Psoas muscle (tissue), 8 donors: Measurements from ENCODE around the gene BANF2. TPM values are rescaled to one million over a fixed set of nuclear protein-coding genes. Genes with fewer than 3 reads are reported as not detected.

Experiments used
- ATAC-seq, 4 donors: fragments of 200-7000 bp; cut with Tn5 transposase; one replicate each; pipeline ENCODE4 v1.9.1; 2020; ENCODE audit warnings: moderate library complexity in 3 of 4, mild to moderate bottlenecking in 2 of 4
- DNase-seq, 2 donors: peaks; one replicate each; pipeline ENCODE4 v3.0.0-alpha.2; 2020
- H3K27ac ChIP-seq: fragments of 200-600 bp; one replicate; pipeline ENCODE4 v1.8.0; 2022
- H3K27me3 ChIP-seq, 3 donors: fragments of 200-600 bp in 1 of 3; one replicate each; pipeline versions ENCODE4 v1.6.1 to v1.8.0; 2013 to 2022; ENCODE audit warnings: low read length in 2 of 3, mild to moderate bottlenecking in 2 of 3, moderate library complexity in 1 of 3; ENCODE audit not compliant: insufficient read depth in 3 of 3
- H3K36me3 ChIP-seq, 2 donors: fragments of 200-600 bp in 1 of 2; one replicate each; pipeline versions ENCODE4 v1.6.1 to v1.8.0; 2013 to 2022; ENCODE audit warnings: low read depth in 1 of 2, mild to moderate bottlenecking in 1 of 2, moderate library complexity in 1 of 2; ENCODE audit not compliant: insufficient read depth in 1 of 2
- H3K4me1 ChIP-seq: fragments of 200-600 bp; one replicate; pipeline ENCODE4 v1.8.0; 2022
- H3K4me3 ChIP-seq: fragments of 200-600 bp; one replicate; pipeline ENCODE4 v1.8.0; 2022; ENCODE audit warnings: mild to moderate bottlenecking
- H3K9me3 ChIP-seq: fragments of 200-600 bp; one replicate; pipeline ENCODE4 v1.8.0; 2022
- CTCF ChIP-seq: fragments of 200-600 bp; IDR thresholded peaks from one replicate; pipeline ENCODE4 v1.8.0; 2022; ENCODE audit warnings: antibody characterized with exemption
- WGBS, 3 donors: extraction: QIAGEN DNeasy Blood & Tissue Kit; methylation state at CpG; one replicate each; pipeline versions ENCODE4 v1.1.6 to v1.1.7; 2013; 5-methylcytosine and 5-hydroxymethylcytosine counted together
- intact Hi-C, 2 donors: fragments of 100-400 bp; cut with DNase I; formaldehyde crosslinking; loops; one replicate each; pipeline versions ENCODE4 v1.11.0 to v1.14.2; 2022
- polyA plus RNA-seq, 3 donors: library from polyadenylated mRNA; stranded (reverse); fragments of 200-250 nt; gene quantifications; one replicate each; pipeline ENCODE4 v1.2.3, GENCODE V29; 2013
- total RNA-seq, 4 donors: library from RNA; stranded (reverse); fragmentation: NEBNext Ultra II Directional in 2 of 4; extraction: Animal tissue kit (Norgen Biotek cat#: 25700) in 2 of 4; gene quantifications; one replicate each; pipeline versions ENCODE4 v1.2.1 to v1.2.4, GENCODE V29; 2021 to 2023
- donor health status: healthy with polysubstance abuse.
- donor health status: DM: no; HTN: no; CAD: no; lungs with moderate emphysema.
- donor health status: Bipolar disorder and iron deficiency.
- donor health status: healthy.
- donor health status: DM: yes; HTN: yes; CAD: no.
- donor health status: DM: no; HTN: no; CAD: no.
- donor health status: DM: no; HTN: no; CAD: no.
- donor health status: DM: yes; HTN: yes; CAD: no.

The BANF2 gene
- total and polyA plus RNA-seq, 7 donors = not detected

GRCh38 chr20:17696287-17696686 is 3.5 kb upstream of the BANF2 start:
- H3K4me1 ChIP-seq = no peaks in the 10 kb centered on the region
- intact Hi-C loops = loop anchor here in 1 of 2 donors (5.0 kb wide), 1 partner anchor 36 kb away; no protein-coding TSS in a partner anchor
- WGBS, 3 donors = 94 to 98% (median 96%) methylated on average over 1 of the region's 1 CpG

GRCh38 chr20:17697171-17697570 is 2.6 kb upstream of the BANF2 start:
- DNase-seq (no peak), ATAC-seq (no peak)
- 92 to 97% (median 93%) methylated on average over 1 of the region's 1 CpG for WGBS, 3 donors

More at GRCh38 chr20:17696287-17696686, 3.5 kb upstream of the BANF2 start:
- DNase-seq = no peak
- Histone ChIP-seq H3K36me3 (no peaks in the 10 kb centered on the region), H3K4me3 (no peak overlapping the region), H3K27ac (no peak overlapping the region), H3K27me3 (peaks cover 0 to 4% (median 0%) of the 10 kb centered on the region in 3 donors), H3K9me3 (no peaks in the 10 kb centered on the region)
- TF ChIP-seq CTCF = no peak
- ATAC-seq = no peak

GRCh38 chr20:17698384-17698783 is 1.4 kb upstream of the BANF2 start:
- H3K9me3 ChIP-seq = no peaks in the 10 kb centered on the region
- H3K27me3 ChIP-seq = peaks cover 0 to 4% (median 0%) of the 10 kb centered on the region in 3 donors
- no peak for TF ChIP-seq CTCF
- H3K27ac ChIP-seq = no peak overlapping the region
- H3K4me1 ChIP-seq = no peaks in the 10 kb centered on the region
- 53 to 58% (median 57%) methylated on average over 5 of the region's 5 CpGs for WGBS, 3 donors
- ATAC-seq (no peak), DNase-seq (no peak)
- no peaks in the 10 kb centered on the region for H3K36me3 ChIP-seq
- intact Hi-C loops = loop anchor here in 1 of 2 donors (5.0 kb wide), 1 partner anchor 34 kb away; no protein-coding TSS in a partner anchor
- no peak overlapping the region for H3K4me3 ChIP-seq

More at GRCh38 chr20:17697171-17697570, 2.6 kb upstream of the BANF2 start:
- H3K36me3 ChIP-seq = no peaks in the 10 kb centered on the region
- H3K27me3 ChIP-seq = peaks cover 0 to 4% (median 0%) of the 10 kb centered on the region in 3 donors
- no peak for TF ChIP-seq CTCF
- H3K4me3 ChIP-seq = no peak overlapping the region
- no peaks in the 10 kb centered on the region for H3K4me1 ChIP-seq
- H3K27ac ChIP-seq = no peak overlapping the region
- H3K9me3 ChIP-seq = no peaks in the 10 kb centered on the region
- intact Hi-C loops = loop anchor here in 1 of 2 donors (5.0 kb wide), 1 partner anchor 35 kb away; no protein-coding TSS in a partner anchor

- no peak for DNase-seq
- Histone ChIP-seq H3K36me3 (no peaks in the 10 kb centered on the region), H3K4me1 (no peaks in the 10 kb centered on the region), H3K27me3 (no peaks in the 10 kb centered on the region), H3K27ac (no peak overlapping the region), H3K9me3 (no peaks in the 10 kb centered on the region), H3K4me3 (no peak overlapping the region)
- intact Hi-C loops = no loop called here
- no peak for ATAC-seq
- 79 to 91% (median 89%) methylated on average over 7 of the region's 7 CpGs for WGBS, 3 donors
- no peak for TF ChIP-seq CTCF
Measured at GRCh38 chr20:17700637-17701036, 871 bp downstream of the BANF2 start.

GRCh38 chr20:17701826-17702225 is 2.1 kb downstream of the BANF2 start:
- Histone ChIP-seq H3K27ac (no peak overlapping the region), H3K36me3 (no peaks in the 10 kb centered on the region), H3K4me3 (no peak overlapping the region), H3K4me1 (no peaks in the 10 kb centered on the region), H3K9me3 (no peaks in the 10 kb centered on the region), H3K27me3 (no peaks in the 10 kb centered on the region)
- no peak for TF ChIP-seq CTCF
- WGBS, 3 donors = 84 to 86% (median 84%) methylated on average over 4 of the region's 4 CpGs
- intact Hi-C loops = no loop called here
- ATAC-seq = no peak
- DNase-seq = no peak
